ENCODE data around the gene ZNF484.
"Not testable (repeated sequence)": the region's sequence is repeated elsewhere in the genome, so short reads cannot be mapped to it uniquely, and the experiment has no call there.

ZNF484 gene

GRCh38 chr9:92857236-92857635, 20.6 kb downstream of the ZNF484 start:
- DNase-seq: no peak

DNA sequence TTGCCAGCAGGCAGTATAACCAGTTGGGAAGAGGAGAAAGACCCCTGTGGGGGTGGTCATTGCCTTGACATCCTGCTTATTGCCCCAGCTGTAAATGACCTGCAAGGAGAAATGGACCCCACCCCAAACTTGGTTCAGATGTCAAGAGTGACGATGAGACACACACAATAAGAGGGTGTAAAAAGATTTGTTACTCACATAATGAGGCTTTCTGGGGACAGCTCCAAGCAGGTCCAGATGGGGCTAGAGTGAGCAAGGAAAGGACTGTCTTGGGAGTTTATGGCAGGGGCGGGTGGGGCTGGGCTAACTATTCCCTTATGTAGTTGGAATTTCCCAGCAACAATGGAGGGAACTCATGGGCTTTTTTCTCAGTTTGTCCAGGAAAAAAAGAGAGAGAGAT, 24.1 kb downstream of the ZNF484 start:
- DNase-seq: no peak

DNA sequence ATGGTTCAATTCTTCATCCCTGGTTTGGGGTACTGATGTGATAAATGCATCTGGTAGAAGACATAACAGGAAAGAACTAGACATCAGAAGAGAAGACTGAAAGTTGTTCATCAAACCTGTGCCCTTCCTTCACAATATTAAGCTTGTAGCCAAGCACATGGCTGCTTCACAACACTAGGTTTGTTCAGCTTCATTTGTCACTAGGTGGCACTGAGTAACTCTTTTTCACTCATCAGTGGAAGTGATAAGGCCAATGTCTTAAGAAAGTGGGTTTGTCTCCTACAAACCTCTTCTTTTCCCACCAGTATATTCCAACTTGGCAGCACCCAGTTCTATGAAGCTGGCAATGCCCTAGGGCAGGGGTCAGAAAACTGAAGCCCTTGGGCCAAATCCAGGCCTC, 26.9 kb downstream of the ZNF484 start:
- no peak for DNase-seq

GRCh38 chr9:92848740-92849139, 29.1 kb downstream of the ZNF484 start:
- DNase-seq: not testable (repeated sequence)

- DNase-seq: no peak
Observed at GRCh38 chr9:92846662-92847145, 31.1 kb downstream of the ZNF484 start.

DNA sequence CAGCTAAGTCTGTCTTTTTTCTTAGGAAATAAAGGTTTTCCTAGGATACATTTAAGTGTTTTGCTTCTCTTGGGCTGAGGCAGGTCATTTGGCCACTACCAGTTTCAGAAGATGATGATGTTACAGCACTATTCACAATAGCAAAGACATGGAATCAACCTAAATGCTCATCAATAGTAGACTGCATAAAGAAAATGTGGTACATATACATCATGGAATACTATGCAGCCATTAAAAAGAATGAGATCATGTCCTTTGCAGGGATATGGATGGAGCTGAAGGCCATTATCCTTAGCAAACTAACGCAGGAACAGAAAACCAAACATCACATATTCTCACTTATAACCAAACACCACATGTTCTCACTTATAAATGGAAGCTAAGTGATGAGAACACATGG, 39.4 kb downstream of the ZNF484 start:
- DNase-seq: not testable (repeated sequence)

- no peak for DNase-seq
Observed at GRCh38 chr9:92837191-92837590, 40.6 kb downstream of the ZNF484 start.

- no peak for DNase-seq
Observed at GRCh38 chr9:92829420-92829819, 48.4 kb downstream of the ZNF484 start.

- not testable (repeated sequence) for DNase-seq
Observed at GRCh38 chr9:92825065-92825464, 52.8 kb downstream of the ZNF484 start.

DNA sequence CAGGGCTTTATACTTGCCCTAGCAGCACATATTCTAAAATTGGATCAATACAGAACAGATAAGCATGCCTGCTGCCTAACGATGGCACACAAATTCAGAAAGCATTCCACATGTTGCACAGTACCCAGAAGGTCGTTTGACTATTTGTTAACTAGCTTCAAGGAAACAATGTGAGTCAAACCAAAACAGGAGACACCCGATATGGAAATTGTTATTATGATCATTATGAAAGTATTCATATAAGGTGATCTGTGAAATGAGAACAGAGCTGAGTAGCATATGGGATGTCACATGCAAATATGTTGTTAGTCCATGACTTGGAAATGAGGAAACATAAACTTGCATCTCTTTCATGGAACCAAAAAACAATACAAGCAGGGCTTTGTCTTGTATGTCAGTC, 56.9 kb downstream of the ZNF484 start:
- no peak for DNase-seq

- not testable (repeated sequence) for DNase-seq
Observed at GRCh38 chr9:92819898-92820297, 57.9 kb downstream of the ZNF484 start.

DNA sequence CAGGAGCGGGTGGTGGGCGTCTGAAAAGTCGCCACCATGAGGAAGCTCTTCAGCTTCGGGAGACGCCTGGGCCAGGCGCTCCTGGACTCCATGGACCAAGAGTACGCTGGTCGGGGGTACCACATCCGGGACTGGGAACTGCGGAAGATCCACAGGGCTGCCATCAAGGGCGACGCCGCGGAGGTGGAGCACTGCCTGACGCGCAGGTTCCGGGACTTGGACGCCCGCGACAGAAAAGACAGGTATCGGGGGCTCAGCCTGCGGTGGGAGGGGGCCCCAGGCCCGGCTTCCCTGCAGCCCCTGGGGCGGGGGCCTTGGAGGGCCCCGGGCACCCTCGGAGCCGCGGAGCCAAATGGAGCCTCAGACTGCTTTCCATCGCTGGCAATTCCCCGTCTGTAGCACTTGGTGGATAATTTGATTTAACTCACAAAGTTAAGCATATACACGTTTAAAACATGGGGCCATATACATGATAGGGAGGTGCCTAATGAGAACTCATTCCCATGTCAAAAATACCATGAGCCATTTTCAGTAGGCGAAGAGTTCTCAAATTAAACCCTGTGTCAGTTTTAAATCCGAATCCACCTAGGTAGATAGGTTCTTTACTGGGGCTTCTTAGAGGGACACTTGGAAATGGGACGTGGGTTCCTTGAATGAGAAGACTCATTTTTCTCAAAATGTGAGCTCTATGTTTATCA, 68.1 kb downstream of the ZNF484 start:
- peak; percentile 44 for DNase-seq

DNA sequence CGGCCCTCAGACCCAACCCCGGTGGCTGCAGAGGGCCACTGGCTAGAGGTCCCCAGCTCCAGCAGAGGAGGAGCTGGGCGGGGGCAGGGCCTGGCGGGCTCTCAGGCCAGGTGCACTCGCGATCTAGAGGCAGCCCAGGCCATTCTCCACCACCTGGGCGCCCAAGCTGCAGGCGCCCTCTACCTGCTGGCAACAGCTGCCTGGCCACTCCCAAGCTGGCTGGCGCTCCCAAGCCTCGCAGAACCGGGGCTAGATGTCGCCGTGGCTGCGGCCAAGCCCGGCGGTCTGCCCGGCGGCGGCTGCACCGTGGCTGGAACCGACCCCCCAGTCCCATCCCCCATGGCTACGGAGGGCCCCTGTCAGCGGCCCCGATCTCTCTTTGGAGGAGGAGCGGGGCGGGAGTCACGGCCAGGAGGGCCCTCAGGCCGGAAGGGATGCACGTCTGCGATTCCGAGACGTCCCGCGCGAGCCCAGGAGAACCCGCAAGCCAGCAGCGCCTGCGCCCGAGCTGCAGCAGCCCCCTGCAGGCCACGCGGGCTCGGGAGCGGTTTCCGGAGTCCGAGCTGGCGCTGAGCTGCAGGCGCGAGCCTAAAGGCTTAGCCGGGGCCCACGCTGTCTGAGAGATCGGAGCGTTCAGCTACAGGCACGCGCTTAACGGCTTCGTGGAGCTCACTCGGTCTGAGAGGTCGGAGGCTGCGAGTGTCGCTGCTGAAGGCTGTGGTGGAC, 68.9 kb downstream of the ZNF484 start:
- DNase-seq: peak; percentile 90

DNA sequence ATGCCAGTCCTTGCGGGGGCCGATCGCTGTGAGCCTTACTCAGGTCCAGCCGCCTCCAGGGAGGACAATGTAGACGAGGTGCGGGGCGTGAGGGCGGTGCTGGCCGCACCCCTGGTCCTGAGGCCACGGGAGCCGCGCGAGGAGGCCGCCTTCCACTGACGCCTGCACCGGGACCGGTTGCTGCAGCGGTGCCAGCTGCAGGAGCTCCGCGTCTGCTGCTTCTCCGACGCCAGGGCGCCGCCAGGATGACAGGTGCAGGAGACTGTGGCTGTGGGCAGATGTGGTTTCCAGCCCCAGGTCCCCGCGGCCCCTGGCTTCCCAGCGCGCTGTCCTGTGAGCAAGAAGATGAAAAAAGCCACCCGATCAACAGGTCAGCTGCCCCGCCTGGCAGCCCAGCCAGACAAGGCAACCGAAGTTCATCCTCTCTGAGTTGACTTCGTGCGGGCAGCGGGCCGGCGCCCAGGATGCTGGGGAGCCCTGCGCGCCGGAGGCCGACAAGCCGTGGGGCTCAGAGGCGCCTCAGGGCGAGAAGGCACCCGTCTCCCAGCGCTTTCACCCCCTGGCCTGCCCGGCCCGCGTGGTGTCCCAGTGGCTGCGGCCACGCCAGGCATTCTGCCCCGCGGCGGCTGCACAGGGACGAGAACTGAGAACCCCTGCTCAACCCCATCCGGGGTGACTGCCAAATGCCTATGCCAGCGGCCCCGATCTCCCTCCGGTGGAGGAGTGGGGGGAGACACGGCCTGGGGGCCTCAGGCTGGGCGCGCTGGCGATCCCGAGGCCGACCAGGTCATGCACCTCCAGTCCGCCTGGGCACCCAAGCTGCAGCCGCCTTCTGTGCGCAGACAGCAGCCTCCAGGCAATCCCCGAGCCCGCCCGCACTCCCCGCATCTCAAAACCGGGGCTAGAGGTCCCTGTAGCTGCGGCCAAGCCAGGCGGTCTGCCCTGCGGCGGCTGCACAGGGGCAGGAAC, 69.8 kb downstream of the ZNF484 start:
- DNase-seq: peak; percentile 72

- peak; percentile 71 for DNase-seq
Observed at GRCh38 chr9:92807031-92807756, 70.6 kb downstream of the ZNF484 start.

GRCh38 chr9:92804727-92805126, 73.1 kb downstream of the ZNF484 start:
- no peak for DNase-seq

DNA sequence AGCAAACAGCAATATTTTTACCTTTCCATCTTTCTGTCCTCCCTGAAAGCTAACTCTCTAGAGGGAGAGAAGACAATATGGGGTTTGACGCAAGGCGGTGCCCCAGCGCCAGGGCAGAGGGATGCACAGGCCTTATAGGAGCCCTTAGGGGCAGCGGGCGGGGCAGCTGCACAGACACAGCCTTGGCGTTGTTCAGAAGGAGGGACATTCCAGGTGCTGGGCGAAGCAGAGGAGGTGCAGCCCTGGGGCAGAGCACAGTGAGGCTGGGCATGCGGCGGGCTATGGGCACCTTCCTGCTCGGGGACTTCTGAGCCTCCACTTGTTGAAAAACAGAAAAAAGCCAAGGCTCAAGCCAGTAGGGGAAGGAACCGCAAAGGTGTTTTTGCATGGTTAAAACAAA, 79.5 kb downstream of the ZNF484 start:
- DNase-seq: no peak

DNA sequence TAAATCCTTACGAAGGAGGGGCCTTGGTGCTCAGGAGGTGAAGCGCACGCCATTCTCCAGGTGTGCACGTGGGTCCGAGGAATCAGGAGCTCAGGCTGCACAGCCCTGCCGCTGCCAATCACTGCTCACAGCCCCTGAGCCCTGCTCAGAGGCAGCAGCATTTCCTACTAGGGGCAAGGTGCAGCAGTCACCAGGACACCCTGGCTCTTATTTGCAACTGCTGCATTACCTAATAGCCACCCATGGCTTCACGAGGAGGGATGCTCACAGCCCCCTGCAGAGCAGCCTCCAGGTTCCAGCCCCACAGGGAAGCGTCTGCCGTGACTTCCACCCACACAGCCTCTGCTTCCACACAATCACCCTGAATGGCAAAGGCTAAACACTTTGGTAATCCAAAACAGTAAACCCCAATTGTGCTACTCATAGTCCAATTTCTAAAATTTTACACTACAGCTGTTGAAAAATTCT, 81.5 kb downstream of the ZNF484 start:
- DNase-seq: not testable (repeated sequence)

DNA sequence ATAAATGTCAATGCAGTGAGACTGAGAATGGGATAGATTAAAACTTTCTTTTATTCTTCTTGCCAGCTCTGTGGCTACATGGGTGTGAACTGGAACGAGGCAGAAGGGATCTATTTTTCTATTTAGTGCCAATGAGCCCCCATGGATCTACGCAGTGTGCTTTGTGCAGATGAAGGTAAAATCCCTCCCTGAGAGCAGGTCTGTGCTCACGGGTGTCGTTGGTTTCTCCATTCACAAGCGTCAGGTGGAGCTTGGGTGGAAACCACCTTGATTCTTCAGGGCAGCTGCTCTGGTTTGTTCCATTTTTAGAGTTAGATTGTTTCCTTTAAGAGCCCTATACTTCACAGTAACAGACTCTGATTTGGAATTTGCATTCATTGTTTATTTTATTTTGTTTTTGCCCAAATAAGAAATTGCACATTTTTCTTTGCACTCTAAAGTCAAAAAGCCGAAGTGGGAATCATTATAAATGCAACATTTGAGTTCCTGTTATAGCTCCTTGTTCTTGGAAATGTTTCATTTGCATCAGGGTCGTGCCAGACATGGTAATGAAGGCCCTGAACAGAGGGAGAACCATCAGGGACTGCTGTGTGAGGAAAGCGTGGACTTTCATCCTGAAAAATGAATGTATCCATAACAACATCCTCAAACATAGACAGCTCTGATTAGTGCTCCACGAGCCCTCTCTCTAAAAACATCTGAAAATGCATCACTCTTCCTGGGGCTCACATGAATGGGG, 82.1 kb downstream of the ZNF484 start:
- no peak for DNase-seq
